ENCODE results near the gene SLC6A3.

The SLC6A3 gene

DNA sequence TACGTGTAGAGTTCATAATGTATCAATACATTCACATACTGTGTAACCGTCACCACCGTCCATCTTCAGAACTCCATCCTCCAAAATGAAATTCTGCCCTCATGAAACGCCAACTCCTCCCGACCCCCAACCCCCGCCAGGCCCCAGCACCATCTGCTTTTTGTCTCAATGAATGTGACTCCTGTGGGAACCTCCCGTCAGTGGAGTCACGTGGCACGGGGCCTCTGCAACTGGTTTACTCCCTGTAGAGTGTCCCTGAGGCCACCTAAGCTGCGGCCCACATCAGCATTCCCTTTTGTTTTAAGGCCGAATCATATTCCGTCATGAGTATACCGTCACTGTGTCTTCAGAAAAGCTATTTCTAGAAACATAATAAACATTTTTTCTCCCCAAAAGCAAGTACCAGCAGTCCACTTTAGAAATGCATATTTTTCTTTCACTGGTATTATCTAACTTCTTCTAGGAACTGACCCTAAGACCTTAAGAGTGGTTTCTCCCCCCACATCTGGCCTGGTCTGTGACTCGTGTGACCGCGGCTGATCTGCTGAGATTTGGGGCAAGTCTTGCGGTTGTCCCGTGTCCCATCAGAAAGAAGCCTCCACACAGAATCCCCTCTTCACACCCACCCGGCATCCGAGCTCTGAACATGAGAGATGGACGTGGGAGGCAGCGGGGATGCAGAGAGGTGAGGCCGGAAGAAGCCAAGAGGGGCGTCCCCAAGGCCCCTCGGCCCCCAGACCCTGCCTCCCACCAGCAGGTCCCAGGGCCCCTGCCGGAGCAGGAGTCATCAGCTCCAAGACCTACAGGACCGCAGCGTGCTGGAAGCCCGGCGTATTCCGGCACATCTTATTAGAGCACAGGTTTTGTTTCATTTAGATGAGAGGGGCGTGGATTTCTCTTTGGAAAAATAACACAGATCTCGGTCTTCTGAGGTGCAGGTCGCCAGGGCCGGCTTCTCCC lies 38.3 kb downstream of the SLC6A3 start:
- Histone ChIP-seq H3K36me3 (ENCODE audit: control insufficient read depth in 1 of 2, insufficient read depth in 2 of 2, low read length in 2 of 2) (no peaks in the 10 kb centered on the region), H3K4me3 (ENCODE audit: low read depth in 1 of 2, low read length in 2 of 2) (no peak overlapping the region), H3K9me3 (ENCODE audit: control insufficient read depth in 1 of 2, low read length in 2 of 2) (no peaks in the 10 kb centered on the region), H3K27me3 (ENCODE audit: low read depth, low read length) (no peaks in the 10 kb centered on the region), H3K27ac (ENCODE audit: low read length) (no peak overlapping the region), H3K4me1 (ENCODE audit: control insufficient read depth in 1 of 2, insufficient read depth in 2 of 2, low read length in 2 of 2) (no peaks in the 10 kb centered on the region)

DNA sequence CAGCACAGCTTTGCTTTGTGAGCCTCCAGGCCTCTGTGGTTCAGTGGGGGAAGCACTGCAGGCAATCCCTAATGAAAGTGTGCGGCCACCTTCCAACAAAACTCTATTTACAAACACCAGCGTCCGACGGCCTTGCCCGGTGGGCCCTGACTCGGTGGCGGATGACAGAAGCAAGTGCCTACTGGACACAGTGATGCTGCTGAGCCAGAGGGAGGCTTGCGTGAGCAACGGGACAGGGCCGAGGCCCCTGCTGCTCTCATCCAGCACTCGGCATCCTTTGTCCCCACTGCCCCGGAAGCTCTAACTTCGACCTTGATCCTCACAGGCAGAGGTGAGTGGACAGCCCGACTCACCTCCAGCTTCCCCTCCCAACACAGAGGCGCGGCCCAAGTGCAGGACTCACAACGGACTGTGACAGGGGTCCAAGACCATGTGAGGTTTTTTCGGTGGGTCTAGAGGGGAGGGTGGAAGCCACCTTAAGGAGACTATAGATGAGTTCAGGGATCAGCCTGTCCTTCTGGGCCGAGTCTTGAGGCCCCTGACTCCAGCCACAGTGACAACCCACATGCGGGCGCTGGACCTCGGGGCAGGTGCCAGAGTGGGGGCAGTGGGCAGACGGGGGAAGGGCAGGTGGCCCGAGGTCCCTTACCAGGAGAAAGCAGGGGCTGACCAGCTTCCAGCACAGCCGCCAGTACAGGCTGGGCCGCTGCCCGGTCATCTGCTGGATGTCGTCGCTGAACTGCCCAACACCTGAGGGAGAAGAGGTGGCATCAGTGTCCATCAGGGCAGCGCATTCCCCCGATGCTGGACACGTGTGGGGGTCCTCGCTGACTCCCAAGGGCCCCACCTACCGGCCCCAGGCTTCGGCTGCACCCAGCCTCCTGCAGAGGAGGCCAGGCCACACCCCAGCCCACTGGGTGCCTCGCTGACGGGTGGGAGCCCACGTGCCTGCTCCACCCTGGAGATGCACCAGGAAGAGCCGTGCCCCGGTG lies 39.4 kb downstream of the SLC6A3 start:
- Histone ChIP-seq H3K4me1 (ENCODE audit: control insufficient read depth in 1 of 2, insufficient read depth in 2 of 2, low read length in 2 of 2) (no peaks in the 10 kb centered on the region), H3K36me3 (ENCODE audit: control insufficient read depth in 1 of 2, insufficient read depth in 2 of 2, low read length in 2 of 2) (no peaks in the 10 kb centered on the region), H3K27ac (ENCODE audit: low read length) (no peak overlapping the region), H3K27me3 (ENCODE audit: low read depth, low read length) (no peaks in the 10 kb centered on the region), H3K4me3 (ENCODE audit: low read depth in 1 of 2, low read length in 2 of 2) (no peak overlapping the region), H3K9me3 (ENCODE audit: control insufficient read depth in 1 of 2, low read length in 2 of 2) (no peaks in the 10 kb centered on the region)

DNA sequence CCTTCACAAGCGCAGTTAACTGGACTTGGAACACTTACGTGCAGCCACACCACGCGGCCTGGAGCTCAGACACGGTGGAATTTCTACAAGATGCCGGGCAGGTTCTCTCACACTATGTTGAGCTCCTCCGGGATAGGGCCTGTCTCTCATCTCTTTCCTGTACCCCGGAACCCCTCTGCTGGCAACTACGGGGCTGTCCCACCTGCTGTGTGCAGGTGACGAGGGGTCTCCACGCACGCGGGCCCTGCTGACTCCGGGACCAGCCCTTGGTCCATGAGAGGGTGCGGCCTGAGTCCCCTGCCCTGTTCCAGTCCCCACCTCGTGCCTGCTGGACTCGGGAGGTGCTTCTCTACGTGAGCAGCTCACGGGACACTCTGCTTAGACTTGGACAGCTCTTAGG lies 40.1 kb downstream of the SLC6A3 start:
- H3K36me3 ChIP-seq (ENCODE audit: control insufficient read depth in 1 of 2, insufficient read depth in 2 of 2, low read length in 2 of 2) = no peaks in the 10 kb centered on the region
- no peaks in the 10 kb centered on the region for H3K4me1 ChIP-seq (ENCODE audit: control insufficient read depth in 1 of 2, insufficient read depth in 2 of 2, low read length in 2 of 2)
- no peaks in the 10 kb centered on the region for H3K9me3 ChIP-seq (ENCODE audit: control insufficient read depth in 1 of 2, low read length in 2 of 2)
- H3K27me3 ChIP-seq (ENCODE audit: low read depth, low read length) = no peaks in the 10 kb centered on the region
- no peak overlapping the region for H3K27ac ChIP-seq (ENCODE audit: low read length)
- no peak overlapping the region for H3K4me3 ChIP-seq (ENCODE audit: low read depth in 1 of 2, low read length in 2 of 2)

DNA sequence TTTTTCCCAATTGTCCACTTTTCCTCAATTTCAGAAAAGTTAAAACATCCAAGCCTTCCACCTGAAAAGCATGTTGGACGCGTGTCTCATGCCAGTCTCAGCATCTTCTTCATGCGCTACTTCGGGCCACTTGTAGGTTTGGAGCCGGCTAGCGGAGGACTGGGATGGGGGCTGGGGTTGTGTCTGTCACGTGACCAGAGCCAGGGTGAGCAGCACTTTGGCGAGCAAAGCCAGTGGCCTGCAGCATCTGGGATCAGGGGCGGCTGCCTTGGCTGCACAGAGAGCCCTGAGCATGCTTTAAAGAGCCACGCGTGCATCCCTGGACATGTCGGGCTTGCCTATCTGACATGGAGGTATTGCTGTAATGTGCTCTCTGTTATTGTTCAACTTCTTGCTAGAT lies 41.2 kb downstream of the SLC6A3 start:
- H3K36me3 ChIP-seq (ENCODE audit: control insufficient read depth in 1 of 2, insufficient read depth in 2 of 2, low read length in 2 of 2) = no peaks in the 10 kb centered on the region
- no peaks in the 10 kb centered on the region for H3K27me3 ChIP-seq (ENCODE audit: low read depth, low read length)
- H3K27ac ChIP-seq (ENCODE audit: low read length) = no peak overlapping the region
- no peaks in the 10 kb centered on the region for H3K4me1 ChIP-seq (ENCODE audit: control insufficient read depth in 1 of 2, insufficient read depth in 2 of 2, low read length in 2 of 2)
- H3K9me3 ChIP-seq (ENCODE audit: control insufficient read depth in 1 of 2, low read length in 2 of 2) = peaks cover 0 to 7% of the 10 kb centered on the region in 2 donors
- no peak overlapping the region for H3K4me3 ChIP-seq (ENCODE audit: low read depth in 1 of 2, low read length in 2 of 2)

DNA sequence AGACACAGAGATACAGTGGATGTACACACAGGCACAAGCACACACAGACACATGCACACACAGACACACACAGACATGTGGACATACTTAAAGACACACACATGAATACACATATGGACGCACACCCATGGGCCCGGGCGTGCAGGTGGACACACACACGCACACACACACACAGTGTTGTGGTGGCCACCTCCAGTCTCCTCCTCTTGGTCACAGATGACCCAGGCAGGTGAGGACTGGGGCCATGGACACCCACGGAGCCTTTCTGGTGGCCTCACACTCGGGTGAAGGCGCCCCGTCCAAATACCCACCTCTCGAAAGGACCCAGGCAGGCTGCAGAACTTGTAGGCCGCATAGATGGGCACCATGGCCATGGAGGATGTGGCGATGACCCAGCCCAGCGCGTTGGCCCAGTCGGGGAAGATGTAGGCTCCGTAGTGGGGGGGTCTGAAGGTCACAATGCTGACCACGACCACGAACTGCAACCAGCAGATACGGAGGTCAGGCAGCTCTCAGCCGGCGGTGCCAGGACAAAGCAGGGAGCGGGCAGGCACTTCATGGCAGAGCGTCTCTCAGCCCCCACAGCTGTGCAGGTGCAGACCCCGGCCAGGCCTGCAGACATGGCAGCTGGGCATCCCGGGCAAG lies 42.5 kb downstream of the SLC6A3 start:
- H3K27me3 ChIP-seq (ENCODE audit: low read depth, low read length) = no peaks in the 10 kb centered on the region
- no peak overlapping the region for H3K27ac ChIP-seq (ENCODE audit: low read length)
- H3K4me1 ChIP-seq (ENCODE audit: control insufficient read depth in 1 of 2, insufficient read depth in 2 of 2, low read length in 2 of 2) = no peaks in the 10 kb centered on the region
- no peaks in the 10 kb centered on the region for H3K36me3 ChIP-seq (ENCODE audit: control insufficient read depth in 1 of 2, insufficient read depth in 2 of 2, low read length in 2 of 2)
- H3K9me3 ChIP-seq (ENCODE audit: control insufficient read depth in 1 of 2, low read length in 2 of 2) = peaks cover 0 to 11% of the 10 kb centered on the region in 2 donors
- H3K4me3 ChIP-seq (ENCODE audit: low read depth in 1 of 2, low read length in 2 of 2) = no peak overlapping the region

DNA sequence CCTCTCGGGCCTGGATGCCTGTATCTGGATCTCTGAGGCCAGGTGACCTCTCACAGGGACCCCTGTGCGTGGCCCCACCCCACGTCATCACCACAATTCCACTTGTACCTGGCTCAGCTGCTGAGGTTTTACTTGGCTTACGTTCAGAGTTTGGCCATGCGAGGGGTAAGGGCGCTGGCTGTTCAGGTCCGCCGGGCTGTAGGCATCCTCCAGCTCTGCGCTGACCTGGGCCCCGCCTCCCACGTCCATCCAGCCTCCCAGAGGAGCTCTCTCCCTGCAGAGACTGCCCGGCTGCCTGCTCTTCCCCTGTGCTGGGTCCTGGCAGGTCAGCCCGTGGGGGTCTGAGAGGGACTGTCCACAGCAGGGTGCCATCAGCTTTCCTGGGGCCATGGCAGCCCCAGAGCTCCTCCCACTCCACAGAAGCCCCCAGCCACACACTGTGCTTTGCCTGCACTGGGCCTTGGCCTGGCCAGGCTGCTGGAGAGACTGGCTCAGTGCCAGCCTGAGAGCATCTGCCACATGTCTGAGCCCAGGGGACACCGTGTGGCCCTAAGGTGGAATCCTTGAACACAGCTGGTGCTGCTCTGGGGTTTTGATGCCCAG lies 43.6 kb downstream of the SLC6A3 start:
- Histone ChIP-seq H3K9me3 (ENCODE audit: control insufficient read depth in 1 of 2, low read length in 2 of 2) (peaks cover 0 to 11% of the 10 kb centered on the region in 2 donors), H3K27me3 (ENCODE audit: low read depth, low read length) (no peaks in the 10 kb centered on the region), H3K4me1 (ENCODE audit: control insufficient read depth in 1 of 2, insufficient read depth in 2 of 2, low read length in 2 of 2) (no peaks in the 10 kb centered on the region), H3K36me3 (ENCODE audit: control insufficient read depth in 1 of 2, insufficient read depth in 2 of 2, low read length in 2 of 2) (no peaks in the 10 kb centered on the region), H3K4me3 (ENCODE audit: low read depth in 1 of 2, low read length in 2 of 2) (no peak overlapping the region), H3K27ac (ENCODE audit: low read length) (no peak overlapping the region)

DNA sequence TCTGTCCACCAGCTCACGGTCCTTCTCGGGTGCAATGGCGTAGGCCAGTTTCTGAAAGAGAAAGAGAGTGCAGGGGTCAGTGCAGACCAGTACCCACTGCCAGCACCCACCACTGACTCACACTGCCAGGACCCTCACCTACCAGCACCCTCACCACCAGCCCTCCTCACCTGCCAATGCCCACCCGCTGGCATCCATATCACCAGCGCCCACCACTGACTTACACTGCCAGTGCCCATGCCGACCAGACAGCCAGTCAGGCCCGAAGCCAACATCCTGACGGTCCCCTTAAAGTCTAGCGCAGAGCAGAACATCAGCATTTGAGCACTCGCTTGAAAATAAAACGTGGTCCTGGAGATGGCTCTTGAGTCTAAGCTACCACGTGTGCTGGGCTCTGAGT lies 44.3 kb downstream of the SLC6A3 start:
- Histone ChIP-seq H3K4me3 (ENCODE audit: low read depth in 1 of 2, low read length in 2 of 2) (no peak overlapping the region), H3K27me3 (ENCODE audit: low read depth, low read length) (no peaks in the 10 kb centered on the region), H3K36me3 (ENCODE audit: control insufficient read depth in 1 of 2, insufficient read depth in 2 of 2, low read length in 2 of 2) (no peaks in the 10 kb centered on the region), H3K27ac (ENCODE audit: low read length) (no peak overlapping the region), H3K9me3 (ENCODE audit: control insufficient read depth in 1 of 2, low read length in 2 of 2) (peaks cover 0 to 11% of the 10 kb centered on the region in 2 donors), H3K4me1 (ENCODE audit: control insufficient read depth in 1 of 2, insufficient read depth in 2 of 2, low read length in 2 of 2) (no peaks in the 10 kb centered on the region)

DNA sequence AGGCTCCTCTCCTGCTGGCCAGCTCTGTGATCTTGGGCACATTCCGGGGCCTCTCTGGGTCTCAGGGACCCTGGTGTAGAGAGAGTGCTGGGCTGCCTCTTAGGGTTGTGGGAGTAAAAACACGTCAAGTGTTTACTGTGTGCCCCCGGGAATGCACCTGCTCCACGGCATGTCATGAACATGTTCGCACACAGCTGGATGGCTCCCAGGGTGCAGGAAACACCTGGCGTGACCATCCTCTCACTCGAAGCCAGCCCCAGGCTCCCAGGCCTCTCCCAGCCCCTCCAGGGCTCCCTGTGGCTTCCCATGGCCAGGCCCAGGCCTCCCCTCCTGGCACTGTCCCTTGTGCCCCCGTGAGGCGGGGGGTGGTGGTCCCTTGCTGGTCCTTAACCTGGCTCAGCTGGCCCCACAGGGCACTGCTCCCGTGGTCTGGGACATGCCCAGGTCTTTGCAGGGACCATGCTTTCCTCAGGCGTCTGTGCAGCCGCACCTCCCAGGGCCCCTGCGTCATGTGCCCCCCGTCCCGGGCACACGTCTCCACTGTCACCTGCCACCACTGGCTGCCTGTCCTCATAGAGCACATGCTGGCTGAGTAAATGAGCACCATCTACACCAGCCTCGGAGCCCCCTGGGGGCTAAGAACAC lies 44.9 kb downstream of the SLC6A3 start:
- no peak overlapping the region for H3K4me3 ChIP-seq (ENCODE audit: low read depth in 1 of 2, low read length in 2 of 2)
- no peaks in the 10 kb centered on the region for H3K4me1 ChIP-seq (ENCODE audit: control insufficient read depth in 1 of 2, insufficient read depth in 2 of 2, low read length in 2 of 2)
- no peaks in the 10 kb centered on the region for H3K36me3 ChIP-seq (ENCODE audit: control insufficient read depth in 1 of 2, insufficient read depth in 2 of 2, low read length in 2 of 2)
- no peaks in the 10 kb centered on the region for H3K27me3 ChIP-seq (ENCODE audit: low read depth, low read length)
- H3K27ac ChIP-seq (ENCODE audit: low read length) = no peak overlapping the region
- peaks cover 0 to 11% of the 10 kb centered on the region in 2 donors for H3K9me3 ChIP-seq (ENCODE audit: control insufficient read depth in 1 of 2, low read length in 2 of 2)

DNA sequence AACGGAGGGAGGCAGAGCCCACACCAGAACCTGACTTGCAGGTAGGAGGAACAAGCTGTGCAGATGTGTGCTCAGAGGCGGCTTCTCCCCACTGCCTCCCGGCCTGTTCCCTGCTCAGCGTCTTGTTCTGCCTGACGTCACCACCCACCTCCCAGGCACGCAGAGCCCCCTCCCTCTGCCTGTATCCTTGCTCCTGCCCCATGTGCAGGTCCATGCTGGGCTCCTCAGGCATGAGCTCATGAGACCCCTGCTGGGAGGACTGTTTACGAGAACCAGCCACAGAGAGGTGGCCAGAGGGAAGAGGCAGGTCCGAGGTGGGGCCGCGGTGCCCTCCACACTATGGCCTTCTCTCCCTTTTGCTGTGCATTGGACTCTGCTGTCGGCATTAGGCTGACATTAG lies 45.5 kb downstream of the SLC6A3 start:
- H3K27me3 ChIP-seq (ENCODE audit: low read depth, low read length) = no peaks in the 10 kb centered on the region
- H3K27ac ChIP-seq (ENCODE audit: low read length) = no peak overlapping the region
- H3K4me3 ChIP-seq (ENCODE audit: low read depth in 1 of 2, low read length in 2 of 2) = no peak overlapping the region
- no peaks in the 10 kb centered on the region for H3K36me3 ChIP-seq (ENCODE audit: control insufficient read depth in 1 of 2, insufficient read depth in 2 of 2, low read length in 2 of 2)
- H3K4me1 ChIP-seq (ENCODE audit: control insufficient read depth in 1 of 2, insufficient read depth in 2 of 2, low read length in 2 of 2) = no peaks in the 10 kb centered on the region
- peaks cover 0 to 11% of the 10 kb centered on the region in 2 donors for H3K9me3 ChIP-seq (ENCODE audit: control insufficient read depth in 1 of 2, low read length in 2 of 2)

DNA sequence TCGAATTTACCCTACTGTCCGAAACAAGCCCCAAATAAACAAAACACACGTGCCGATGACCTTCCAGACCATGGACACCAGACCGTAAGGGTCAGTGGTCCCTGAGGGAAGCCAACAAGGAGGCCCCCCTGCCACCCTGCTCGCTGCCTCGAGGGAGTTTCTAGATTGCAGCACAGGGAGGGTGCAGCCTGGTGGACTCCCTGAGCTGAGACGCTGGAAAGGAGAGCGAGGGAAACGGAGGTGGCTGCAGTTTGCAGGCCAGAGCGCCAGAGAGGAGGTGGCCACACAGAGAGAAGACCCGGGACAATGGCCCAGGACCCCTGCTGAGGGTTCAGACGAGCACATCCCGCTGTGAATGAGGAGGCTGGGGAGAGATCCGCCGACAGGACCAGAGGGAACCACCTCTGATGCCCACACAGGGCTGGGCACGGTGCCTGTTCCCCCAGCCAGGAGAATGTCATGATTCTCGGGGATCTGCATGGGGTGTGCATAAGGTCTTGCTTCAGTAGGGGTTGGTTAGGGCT lies 48.9 kb downstream of the SLC6A3 start:
- Histone ChIP-seq H3K4me3 (ENCODE audit: low read depth in 1 of 2, low read length in 2 of 2) (no peak overlapping the region), H3K9me3 (ENCODE audit: control insufficient read depth in 1 of 2, low read length in 2 of 2) (peaks cover 0 to 11% of the 10 kb centered on the region in 2 donors), H3K27me3 (ENCODE audit: low read depth, low read length) (no peaks in the 10 kb centered on the region), H3K4me1 (ENCODE audit: control insufficient read depth in 1 of 2, insufficient read depth in 2 of 2, low read length in 2 of 2) (no peaks in the 10 kb centered on the region), H3K27ac (ENCODE audit: low read length) (no peak overlapping the region), H3K36me3 (ENCODE audit: control insufficient read depth in 1 of 2, insufficient read depth in 2 of 2, low read length in 2 of 2) (no peaks in the 10 kb centered on the region)
